ENCODE data around the gene C16orf89. TPM values are rescaled to one million over a fixed set of nuclear protein-coding genes. Genes with fewer than 3 reads are reported as not detected.
"Not testable (repeated sequence)": the region's sequence is repeated elsewhere in the genome, so short reads cannot be mapped to it uniquely, and the experiment has no call there.

Gene C16orf89
- not detected for polyA plus RNA-seq (2013)

- Histone ChIP-seq H3K4me1 (ENCODE audit: control extremely low read depth in 1 of 4, control insufficient read depth in 4 of 4, insufficient read depth in 4 of 4, low read length in 3 of 4) (peaks cover 0 to 6% (median 0%) of the 10 kb centered on the region in 4 experiments), H3K36me3 (ENCODE audit: control insufficient read depth in 4 of 4, insufficient read depth in 4 of 4, low read length in 3 of 4) (no peaks in the 10 kb centered on the region), H3K27ac (ENCODE audit: insufficient read depth in 1 of 2, low read depth in 1 of 2, low read length in 2 of 2, poor library complexity in 1 of 2, severe bottlenecking in 2 of 2) (no peak within 1 kb of the TSS), H3K27me3 (replicated peaks in 2 of 5; ENCODE audit: control insufficient read depth in 4 of 5, insufficient read depth in 5 of 5, low read length in 4 of 5) (peaks cover 0 to 5% (median 0%) of the 10 kb centered on the region in 5 experiments), H3K9me3 (ENCODE audit: control extremely low read depth in 1 of 5, control insufficient read depth in 4 of 5, insufficient read depth in 2 of 5, low read depth in 1 of 5, low read length in 4 of 5) (no peaks in the 10 kb centered on the region), H3K4me3 (ENCODE audit: control insufficient read depth in 1 of 7, extremely low read depth in 1 of 7, insufficient read depth in 4 of 7, low read depth in 2 of 7, low read length in 6 of 7) (no peak within 1 kb of the TSS)
- no peak for DNase-seq
- WGBS (ENCODE audit: insufficient coverage): 92% methylated on average over 8 of the region's 10 CpGs
- CTCF ChIA-PET: interaction anchor here (0.6 to 2.7 kb wide), 3 partner anchors 9 to 20 kb away, joined by 3 to 10 read pairs (median 4); no protein-coding TSS in a partner anchor
- POLR2A ChIA-PET: no interaction called here
These were observed at the start of gene C16orf89 for GRCh38 chr16:5065813-5066212. C16orf89 (minus strand) TSS chr16:5065956; CDS start chr16:5065908, 48 bp downstream.

- WGBS (ENCODE audit: insufficient coverage): 66% methylated on average over 7 of the region's 10 CpGs
- POLR2A ChIA-PET; H3K36me3 ChIP-seq (ENCODE audit: control insufficient read depth in 4 of 4, insufficient read depth in 4 of 4, low read length in 3 of 4): not testable (repeated sequence)
These were observed 45.2 kb upstream of the C16orf89 start for GRCh38 chr16:5110933-5111332.

GRCh38 chr16:5108505-5109158, 42.9 kb upstream of the C16orf89 start:
- WGBS (ENCODE audit: insufficient coverage): 98% methylated on average over 21 of the region's 27 CpGs
- Histone ChIP-seq H3K27me3 (replicated peaks in 2 of 5; ENCODE audit: control insufficient read depth in 4 of 5, insufficient read depth in 5 of 5, low read length in 4 of 5) (peaks cover 0 to 46% (median 9%) of the 10 kb centered on the region in 5 experiments), H3K27ac (ENCODE audit: insufficient read depth in 1 of 2, low read depth in 1 of 2, low read length in 2 of 2, poor library complexity in 1 of 2, severe bottlenecking in 2 of 2) (no peak overlapping the region), H3K9me3 (ENCODE audit: control extremely low read depth in 1 of 5, control insufficient read depth in 4 of 5, insufficient read depth in 2 of 5, low read depth in 1 of 5, low read length in 4 of 5) (no peaks in the 10 kb centered on the region), H3K36me3 (ENCODE audit: control insufficient read depth in 4 of 4, insufficient read depth in 4 of 4, low read length in 3 of 4) (no peaks in the 10 kb centered on the region), H3K4me1 (ENCODE audit: control extremely low read depth in 1 of 4, control insufficient read depth in 4 of 4, insufficient read depth in 4 of 4, low read length in 3 of 4) (no peaks in the 10 kb centered on the region), H3K4me3 (ENCODE audit: control insufficient read depth in 1 of 7, extremely low read depth in 1 of 7, insufficient read depth in 4 of 7, low read depth in 2 of 7, low read length in 6 of 7) (no peak overlapping the region)
- no peak for DNase-seq
- ChIA-PET POLR2A (no interaction called here), CTCF (no interaction called here)

More at GRCh38 chr16:5110933-5111332, 45.2 kb upstream of the C16orf89 start:
- CTCF ChIA-PET; H3K9me3 ChIP-seq (ENCODE audit: control extremely low read depth in 1 of 5, control insufficient read depth in 4 of 5, insufficient read depth in 2 of 5, low read depth in 1 of 5, low read length in 4 of 5); H3K4me1 ChIP-seq (ENCODE audit: control extremely low read depth in 1 of 4, control insufficient read depth in 4 of 4, insufficient read depth in 4 of 4, low read length in 3 of 4); H3K27ac ChIP-seq (ENCODE audit: insufficient read depth in 1 of 2, low read depth in 1 of 2, low read length in 2 of 2, poor library complexity in 1 of 2, severe bottlenecking in 2 of 2); H3K4me3 ChIP-seq (ENCODE audit: control insufficient read depth in 1 of 7, extremely low read depth in 1 of 7, insufficient read depth in 4 of 7, low read depth in 2 of 7, low read length in 6 of 7): not testable (repeated sequence)
- H3K27me3 ChIP-seq (replicated peaks in 2 of 5; ENCODE audit: control insufficient read depth in 4 of 5, insufficient read depth in 5 of 5, low read length in 4 of 5): peaks cover 0 to 60% (median 7%) of the 10 kb centered on the region in 5 experiments
- peak in 2 of 3 donors; percentile 37 to 53 for DNase-seq

- peaks cover 0 to 56% (median 4%) of the 10 kb centered on the region in 5 experiments for H3K27me3 ChIP-seq (replicated peaks in 2 of 5; ENCODE audit: control insufficient read depth in 4 of 5, insufficient read depth in 5 of 5, low read length in 4 of 5)
- H3K27ac ChIP-seq (ENCODE audit: insufficient read depth in 1 of 2, low read depth in 1 of 2, low read length in 2 of 2, poor library complexity in 1 of 2, severe bottlenecking in 2 of 2); DNase-seq; CTCF ChIA-PET; POLR2A ChIA-PET; H3K9me3 ChIP-seq (ENCODE audit: control extremely low read depth in 1 of 5, control insufficient read depth in 4 of 5, insufficient read depth in 2 of 5, low read depth in 1 of 5, low read length in 4 of 5); H3K36me3 ChIP-seq (ENCODE audit: control insufficient read depth in 4 of 4, insufficient read depth in 4 of 4, low read length in 3 of 4); H3K4me3 ChIP-seq (ENCODE audit: control insufficient read depth in 1 of 7, extremely low read depth in 1 of 7, insufficient read depth in 4 of 7, low read depth in 2 of 7, low read length in 6 of 7); H3K4me1 ChIP-seq (ENCODE audit: control extremely low read depth in 1 of 4, control insufficient read depth in 4 of 4, insufficient read depth in 4 of 4, low read length in 3 of 4): not testable (repeated sequence)
- WGBS (ENCODE audit: insufficient coverage): no CpG with 5 or more reads among the region's 5 CpGs
These were observed 39.3 kb upstream of the C16orf89 start for GRCh38 chr16:5105039-5105438.

GRCh38 chr16:5103296-5104032, 37.7 kb upstream of the C16orf89 start:
- H3K4me3 ChIP-seq (ENCODE audit: control insufficient read depth in 1 of 7, extremely low read depth in 1 of 7, insufficient read depth in 4 of 7, low read depth in 2 of 7, low read length in 6 of 7); H3K27ac ChIP-seq (ENCODE audit: insufficient read depth in 1 of 2, low read depth in 1 of 2, low read length in 2 of 2, poor library complexity in 1 of 2, severe bottlenecking in 2 of 2); H3K36me3 ChIP-seq (ENCODE audit: control insufficient read depth in 4 of 4, insufficient read depth in 4 of 4, low read length in 3 of 4); H3K4me1 ChIP-seq (ENCODE audit: control extremely low read depth in 1 of 4, control insufficient read depth in 4 of 4, insufficient read depth in 4 of 4, low read length in 3 of 4); H3K9me3 ChIP-seq (ENCODE audit: control extremely low read depth in 1 of 5, control insufficient read depth in 4 of 5, insufficient read depth in 2 of 5, low read depth in 1 of 5, low read length in 4 of 5); CTCF ChIA-PET; POLR2A ChIA-PET; DNase-seq: not testable (repeated sequence)
- WGBS (ENCODE audit: insufficient coverage): 94% methylated on average over 9 of the region's 12 CpGs
- H3K27me3 ChIP-seq (replicated peaks in 2 of 5; ENCODE audit: control insufficient read depth in 4 of 5, insufficient read depth in 5 of 5, low read length in 4 of 5): peaks cover 0 to 51% (median 4%) of the 10 kb centered on the region in 5 experiments

GRCh38 chr16:5099174-5099573, 33.4 kb upstream of the C16orf89 start:
- POLR2A ChIA-PET; DNase-seq; H3K4me3 ChIP-seq (ENCODE audit: control insufficient read depth in 1 of 7, extremely low read depth in 1 of 7, insufficient read depth in 4 of 7, low read depth in 2 of 7, low read length in 6 of 7); H3K36me3 ChIP-seq (ENCODE audit: control insufficient read depth in 4 of 4, insufficient read depth in 4 of 4, low read length in 3 of 4); CTCF ChIA-PET; H3K9me3 ChIP-seq (ENCODE audit: control extremely low read depth in 1 of 5, control insufficient read depth in 4 of 5, insufficient read depth in 2 of 5, low read depth in 1 of 5, low read length in 4 of 5); H3K27ac ChIP-seq (ENCODE audit: insufficient read depth in 1 of 2, low read depth in 1 of 2, low read length in 2 of 2, poor library complexity in 1 of 2, severe bottlenecking in 2 of 2); H3K4me1 ChIP-seq (ENCODE audit: control extremely low read depth in 1 of 4, control insufficient read depth in 4 of 4, insufficient read depth in 4 of 4, low read length in 3 of 4): not testable (repeated sequence)
- peaks cover 0 to 34% (median 0%) of the 10 kb centered on the region in 5 experiments for H3K27me3 ChIP-seq (replicated peaks in 2 of 5; ENCODE audit: control insufficient read depth in 4 of 5, insufficient read depth in 5 of 5, low read length in 4 of 5)
- no CpG with 5 or more reads among the region's 4 CpGs for WGBS (ENCODE audit: insufficient coverage)
